HEK293T (cell line): ENCODE data around the gene PDZD8.

ENCODE experiments used
- CTCF ChIA-PET: fragments of 350-600 bp; formaldehyde crosslinking; extraction: SDS; loops from one replicate; lab custom pipeline; 2021; ENCODE audit warnings: antibody characterized with exemption, inconsistent platforms; lab: Yijun Ruan, JAX
- POLR2A ChIA-PET: fragments of 350-600 bp; formaldehyde crosslinking; extraction: SDS; loops from one replicate; lab custom pipeline; 2020; ENCODE audit warnings: antibody characterized with exemption, inconsistent platforms; lab: Yijun Ruan, JAX
- DNase-seq: peaks from one replicate; pipeline ENCODE4 v3.0.0; 2012; ENCODE audit warnings: mixed read lengths; ENCODE audit errors: extremely low spot score
- ARNT ChIP-seq: fragments of 450-650 bp; IDR thresholded peaks from 2 replicates; pipeline ENCODE4 v1.6.1; 2017; ENCODE audit warnings: mild to moderate bottlenecking
- BHLHE40 ChIP-seq: fragments of 450-650 bp; IDR thresholded peaks from 2 replicates; pipeline ENCODE4 v1.6.1; 2016; ENCODE audit warnings: mild to moderate bottlenecking, moderate library complexity, borderline replicate concordance
- CTBP1 ChIP-seq: fragments of 450-650 bp; IDR thresholded peaks from 2 replicates; pipeline ENCODE4 v1.6.1; 2016; ENCODE audit warnings: borderline replicate concordance
- ELF4 ChIP-seq: fragments of 450-650 bp; IDR thresholded peaks from 2 replicates; pipeline ENCODE4 v1.6.1; 2017; ENCODE audit warnings: antibody characterized with exemption
- FOXA1 ChIP-seq: fragments of 450-650 bp; IDR thresholded peaks from 2 replicates; pipeline ENCODE4 v1.6.1; 2016; ENCODE audit warnings: mild to moderate bottlenecking
- FOXK2 ChIP-seq: fragments of 450-650 bp; IDR thresholded peaks from 2 replicates; pipeline ENCODE4 v1.6.1; 2016; ENCODE audit warnings: mild to moderate bottlenecking
- FOXM1 ChIP-seq: fragments of 450-650 bp; IDR thresholded peaks from 2 replicates; pipeline ENCODE4 v1.6.1; 2017; ENCODE audit warnings: mild to moderate bottlenecking, borderline replicate concordance
- HDGF ChIP-seq: fragments of 450-650 bp; IDR thresholded peaks from 2 replicates; pipeline ENCODE4 v1.6.1; 2017; ENCODE audit warnings: antibody characterized with exemption, borderline replicate concordance
- L3MBTL2 ChIP-seq: fragments of 450-650 bp; conservative IDR thresholded peaks from 2 replicates; pipeline ENCODE4 v1.6.1; 2016; ENCODE audit warnings: mild to moderate bottlenecking
- LEF1 ChIP-seq: fragments of 450-650 bp; IDR thresholded peaks from 2 replicates; pipeline ENCODE4 v1.6.1; 2017; ENCODE audit warnings: mild to moderate bottlenecking, borderline replicate concordance
- NFRKB ChIP-seq: fragments of 450-650 bp; IDR thresholded peaks from 2 replicates; pipeline ENCODE4 v1.6.1; 2016; ENCODE audit warnings: mild to moderate bottlenecking, moderate library complexity
- PKNOX1 ChIP-seq: fragments of 450-650 bp; IDR thresholded peaks from 2 replicates; pipeline ENCODE4 v1.6.1; 2016
- SP1 ChIP-seq: fragments of 450-650 bp; IDR thresholded peaks from 2 replicates; pipeline ENCODE4 v1.6.1; 2017
- SUZ12 ChIP-seq: fragments of 450-650 bp; IDR thresholded peaks from 2 replicates; pipeline ENCODE4 v1.6.1; 2016; ENCODE audit warnings: mild to moderate bottlenecking
- TARDBP ChIP-seq: fragments of 450-650 bp; IDR thresholded peaks from 2 replicates; pipeline ENCODE4 v1.6.1; 2016
- ZNF384 ChIP-seq: fragments of 450-650 bp; IDR thresholded peaks from 2 replicates; pipeline ENCODE4 v1.6.1; 2016

The PDZD8 gene

DNA sequence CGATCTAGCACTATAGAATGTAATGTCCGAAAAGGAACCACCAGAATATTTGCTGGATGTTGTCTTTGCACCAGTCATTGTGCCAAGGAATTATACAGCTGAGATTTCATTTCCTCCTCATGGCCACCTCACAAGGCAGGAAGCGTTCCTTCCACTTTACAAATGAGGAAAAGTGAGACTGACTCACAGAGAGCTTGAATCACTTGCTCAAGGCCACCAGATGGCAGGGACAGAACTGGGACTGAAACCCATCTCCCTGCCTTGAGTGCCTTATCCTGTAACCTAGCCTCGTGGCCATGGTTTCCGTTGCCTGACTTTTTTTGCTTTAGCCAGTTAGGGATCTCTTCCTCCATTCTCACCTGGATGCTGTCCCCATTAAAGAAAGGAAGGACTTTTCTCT is 44.7 kb upstream of the PDZD8 start:
- CTCF ChIA-PET = no interaction called here
- DNase-seq = no peak
- TF ChIP-seq TARDBP (no peak), NFRKB (no peak)
- POLR2A ChIA-PET = no interaction called here

GRCh38 chr10:117419159-117419558 is 43.9 kb upstream of the PDZD8 start:
- CTCF ChIA-PET = interaction anchor here (1.9 kb wide), 1 partner anchor 24 kb away, joined by 6 read pairs; no protein-coding TSS in a partner anchor
- POLR2A ChIA-PET = no interaction called here
- TF ChIP-seq HDGF = no peak
- TF ChIP-seq SP1 = no peak
- TF ChIP-seq FOXK2 = no peak
- TF ChIP-seq FOXM1 = no peak
- TF ChIP-seq SUZ12 = no peak
- no peak for TF ChIP-seq PKNOX1
- TF ChIP-seq L3MBTL2 = no peak
- no peak for DNase-seq

GRCh38 chr10:117418121-117418520 is 42.9 kb upstream of the PDZD8 start:
- ChIA-PET POLR2A (no interaction called here), CTCF (interaction anchor here (1.9 kb wide), 1 partner anchor 25 kb away, joined by 6 read pairs; no protein-coding TSS in a partner anchor)
- no peak for DNase-seq

DNA sequence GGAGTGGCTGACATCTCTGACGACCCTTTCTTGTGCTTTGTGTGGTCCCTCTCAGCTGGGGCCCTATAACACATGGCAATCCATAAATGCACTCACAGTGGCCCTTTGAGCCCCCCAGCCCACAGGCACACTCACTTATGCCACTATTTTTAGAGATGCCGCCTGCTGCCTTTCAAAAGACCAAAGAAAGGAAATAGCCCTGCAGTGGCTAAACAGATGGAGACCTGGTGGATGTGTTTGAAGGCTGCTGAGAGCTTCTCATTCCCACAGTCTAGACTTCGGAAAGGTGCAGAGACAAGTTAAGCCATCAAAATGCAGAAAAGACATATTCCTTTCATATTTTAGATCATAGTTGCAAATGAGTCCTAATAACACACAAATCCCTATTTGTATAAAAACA is 42.0 kb upstream of the PDZD8 start:
- DNase-seq = no peak
- CTCF ChIA-PET = no interaction called here
- POLR2A ChIA-PET = no interaction called here
- TF ChIP-seq SP1 (no peak), FOXM1 (no peak), BHLHE40 (no peak)

More at GRCh38 chr10:117418121-117418520, 42.9 kb upstream of the PDZD8 start:
- TF ChIP-seq FOXM1 = no peak
- no peak for TF ChIP-seq PKNOX1
- TF ChIP-seq SP1 = no peak
- no peak for TF ChIP-seq SUZ12
- TF ChIP-seq FOXA1 = no peak
- no peak for TF ChIP-seq ZNF384
- no peak for TF ChIP-seq NFRKB
- no peak for TF ChIP-seq CTBP1
- TF ChIP-seq L3MBTL2 = no peak
- no peak for TF ChIP-seq BHLHE40
- no peak for TF ChIP-seq ELF4
- TF ChIP-seq FOXK2 = no peak
- TF ChIP-seq ARNT = no peak
- TF ChIP-seq LEF1 = no peak
- TF ChIP-seq TARDBP = no peak
- TF ChIP-seq HDGF = no peak

- no peak for TF ChIP-seq FOXK2
- TF ChIP-seq LEF1 = no peak
- no peak for TF ChIP-seq ARNT
- TF ChIP-seq PKNOX1 = no peak
- TF ChIP-seq HDGF = no peak
- TF ChIP-seq TARDBP = no peak
- TF ChIP-seq L3MBTL2 = no peak
- TF ChIP-seq FOXM1 = no peak
- no peak for TF ChIP-seq SUZ12
- no peak for TF ChIP-seq ZNF384
- TF ChIP-seq CTBP1 = no peak
- TF ChIP-seq FOXA1 = no peak
- no peak for TF ChIP-seq ELF4
- TF ChIP-seq SP1 = no peak
- TF ChIP-seq NFRKB = no peak
- TF ChIP-seq BHLHE40 = no peak
- POLR2A ChIA-PET = no interaction called here
- no peak for DNase-seq
- CTCF ChIA-PET = interaction anchor here (0.6 to 0.8 kb wide), 2 partner anchors 88 to 753 kb away, joined by 3 to 9 read pairs; no protein-coding TSS in a partner anchor
Measured at GRCh38 chr10:117413928-117414618, 38.8 kb upstream of the PDZD8 start.

DNA sequence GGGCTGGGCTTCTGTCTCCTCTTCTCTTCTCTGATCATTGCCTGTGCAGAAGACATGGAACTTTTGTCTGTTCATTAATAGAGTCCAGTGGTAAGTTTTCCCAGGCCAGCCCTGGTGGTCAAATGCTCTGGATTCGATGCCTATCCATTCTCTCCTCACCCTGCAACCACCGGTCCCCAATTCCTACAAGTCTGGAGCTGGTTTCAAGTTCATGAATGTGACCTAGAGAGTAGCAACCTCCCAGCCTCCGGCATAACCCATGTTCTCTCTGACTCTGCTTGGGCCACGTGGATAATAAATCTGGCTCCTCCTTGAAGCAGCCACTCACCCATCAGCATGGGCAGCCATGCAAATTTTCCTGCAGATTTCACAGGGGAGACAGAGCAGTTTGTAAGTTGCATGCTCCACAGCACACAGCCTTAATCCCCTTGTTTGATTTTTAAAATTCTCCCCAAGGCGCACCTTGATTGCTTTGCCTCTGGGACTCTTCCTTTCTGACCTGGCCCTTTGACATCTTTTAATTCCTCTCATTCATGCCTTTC is 37.3 kb upstream of the PDZD8 start:
- no peak for DNase-seq
- no peak for TF ChIP-seq SP1
- no peak for TF ChIP-seq ZNF384
- no peak for TF ChIP-seq FOXM1
- no peak for TF ChIP-seq BHLHE40
- POLR2A ChIA-PET = interaction anchor here (0.9 kb wide), 1 partner anchor 11 kb away, joined by 3 read pairs; no protein-coding TSS in a partner anchor
- CTCF ChIA-PET = no interaction called here
